OCI-LY7 (cell line): ENCODE results near the gene MTHFD1L.

ENCODE experiments used
- CTCF ChIP-seq: fragments of 200-600 bp; sonication (generic); conservative IDR thresholded peaks from 2 replicates; pipeline ENCODE4 v1.5.1; 2014; ENCODE audit warnings: mild to moderate bottlenecking, antibody characterized with exemption, low read length, moderate library complexity, mixed read lengths
- EZH2phosphoT487 ChIP-seq: fragments of 200-600 bp; sonication (generic); IDR thresholded peaks from 2 replicates; pipeline ENCODE4 v1.6.1; 2018; ENCODE audit warnings: low read depth, borderline replicate concordance, mild to moderate bottlenecking, mixed run types, antibody characterized with exemption, low read length, moderate library complexity, mixed read lengths

- no peak for TF ChIP-seq CTCF
- no peak for TF ChIP-seq EZH2phosphoT487
Measured at GRCh38 chr6:151075527-151075926, 210.0 kb downstream of the MTHFD1L start.
